ENCODE measurements around the gene SLC30A7. TPM values are rescaled to one million over a fixed set of nuclear protein-coding genes. Genes with fewer than 3 reads are reported as not detected.

The SLC30A7 gene
- total RNA-seq, 1 experiment from 2014 or later = 26.6 TPM

- H3K4me3 ChIP-seq = peak overlapping the region; percentile 77
- H3K36me3 ChIP-seq = peaks cover 26% of the 10 kb centered on the region
- no peaks in the 10 kb centered on the region for H3K27me3 ChIP-seq
- H3K9me3 ChIP-seq = no peaks in the 10 kb centered on the region
- DNase-seq = peak; percentile 5
Measured at GRCh38 chr1:101025283-101025656, 129.4 kb downstream of the SLC30A7 start.

DNA sequence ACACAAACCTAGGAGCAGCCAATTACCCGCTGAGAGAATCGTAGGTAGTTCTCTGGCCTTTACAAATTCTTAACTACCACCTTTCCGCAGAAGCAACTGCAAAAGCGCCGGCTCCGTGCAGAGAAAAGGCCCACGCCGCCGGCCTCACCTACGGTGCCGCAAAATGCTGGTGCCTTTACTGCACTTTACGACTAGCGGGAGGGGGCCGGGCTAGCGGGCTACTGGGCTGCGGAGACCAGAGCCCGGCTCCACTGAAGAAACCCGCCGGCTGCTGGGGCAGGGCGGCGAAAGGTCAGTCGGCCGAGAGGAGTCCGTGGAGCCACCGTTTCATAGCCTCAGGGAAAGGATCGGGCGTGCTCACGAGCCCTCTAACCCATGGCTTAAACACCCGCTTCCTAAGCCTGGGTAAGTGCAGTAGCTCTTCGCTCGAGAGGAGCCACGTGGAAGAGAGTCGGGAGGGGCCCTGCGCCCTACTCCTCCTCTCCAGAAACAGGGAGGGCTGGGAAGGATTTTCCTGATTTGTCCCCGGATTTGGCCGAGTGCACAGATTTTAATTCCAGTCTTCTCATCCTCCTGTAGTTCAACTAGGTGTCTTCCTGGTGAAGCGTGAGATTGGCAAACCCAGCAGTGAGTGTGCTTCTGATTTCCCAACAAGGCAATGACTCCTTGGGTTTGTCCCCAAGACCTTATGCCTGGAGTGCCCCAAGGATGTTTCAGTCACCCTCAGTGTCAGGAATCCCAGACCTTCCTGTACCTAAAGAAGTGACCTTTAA, 130.0 kb downstream of the SLC30A7 start, which contains the start of gene DPH5:
DPH5 (minus strand) TSS at position 128 of the 773 bp plus-strand sequence. CDS start 341 bp downstream, outside the sequence.
- Histone ChIP-seq H3K27me3 (no peaks in the 10 kb centered on the region), H3K9me3 (no peaks in the 10 kb centered on the region), H3K4me3 (peak within 1 kb of the TSS; percentile 77), H3K36me3 (peaks cover 26% of the 10 kb centered on the region)
- DNase-seq = peak; percentile 96

GRCh38 chr1:101026430-101026788, 130.5 kb downstream of the SLC30A7 start:
- Histone ChIP-seq H3K36me3 (peaks cover 25% of the 10 kb centered on the region), H3K4me3 (peak overlapping the region; percentile 77), H3K9me3 (no peaks in the 10 kb centered on the region), H3K27me3 (no peaks in the 10 kb centered on the region)
- no peak for DNase-seq

GRCh38 chr1:101027194-101027772, 131.4 kb downstream of the SLC30A7 start:
- Histone ChIP-seq H3K27me3 (no peaks in the 10 kb centered on the region), H3K4me3 (no peak overlapping the region; the same call in 1 of the 2 replicates), H3K9me3 (no peaks in the 10 kb centered on the region), H3K36me3 (peaks cover 16% of the 10 kb centered on the region)
- DNase-seq = no peak

- H3K27me3 ChIP-seq = no peaks in the 10 kb centered on the region
- DNase-seq = no peak
- H3K4me3 ChIP-seq = no peak overlapping the region
Measured at GRCh38 chr1:101028466-101028865, 132.6 kb downstream of the SLC30A7 start.

GRCh38 chr1:101029184-101029583, 133.3 kb downstream of the SLC30A7 start:
- no peak for DNase-seq
- Histone ChIP-seq H3K36me3 (peaks cover 6% of the 10 kb centered on the region), H3K27me3 (no peaks in the 10 kb centered on the region), H3K9me3 (no peaks in the 10 kb centered on the region), H3K4me3 (no peak overlapping the region)

More at GRCh38 chr1:101028466-101028865, 132.6 kb downstream of the SLC30A7 start:
- Histone ChIP-seq H3K36me3 (peaks cover 11% of the 10 kb centered on the region), H3K9me3 (no peaks in the 10 kb centered on the region)

GRCh38 chr1:101030881-101031280, 135.0 kb downstream of the SLC30A7 start:
- DNase-seq = no peak
- H3K36me3 ChIP-seq = no peaks in the 10 kb centered on the region; the same call in 1 of the 2 replicates

More at GRCh38 chr1:101030881-101031280, 135.0 kb downstream of the SLC30A7 start:
- no peaks in the 10 kb centered on the region for H3K9me3 ChIP-seq
- H3K4me3 ChIP-seq = no peak overlapping the region
- H3K27me3 ChIP-seq = no peaks in the 10 kb centered on the region

Other genes with a start within 250 kb of the SLC30A7 start
- not detected in 2 replicates for gene VCAM1, start 176.3 kb upstream of the SLC30A7 start, total RNA-seq (2014; rRNA removed; shearing (Covaris generic); ENCODE audit: low replicate concordance)
- gene EXTL2, start 1.2 kb upstream of the SLC30A7 start, total RNA-seq (2014; rRNA removed; shearing (Covaris generic); ENCODE audit: low replicate concordance) = 15.8 and 21.1 TPM in 2 replicates
- 49.7 and 54.9 TPM in 2 replicates for gene DPH5, start 129.7 kb downstream of the SLC30A7 start, total RNA-seq (2014; rRNA removed; shearing (Covaris generic); ENCODE audit: low replicate concordance)